GM12878 (cell line): Measurements from ENCODE around the gene SCAP. TPM values are rescaled to one million over a fixed set of nuclear protein-coding genes. Genes with fewer than 3 reads are reported as not detected.

Source experiments
- ATAC-seq: fragments of 200-7000 bp; cut with Tn5 transposase; 3 replicates; pipeline ENCODE4 v1.9.1; 2020; ENCODE audit warnings: mild to moderate bottlenecking, moderate library complexity
- BruUV-seq: library from RNA; stranded (reverse); fragments of 400-500 nt; replicated peaks from 2 replicates; lab custom pipeline; 2021; lab: Mats Ljungman, UMichigan
- CTCF ChIA-PET: fragments of 300-600 bp; sonication (Branson Sonifier 250); formaldehyde crosslinking; extraction: SDS; loops from one replicate; lab custom pipeline; 2021; ENCODE audit warnings: inconsistent platforms; lab: Yijun Ruan, JAX
- POLR2A ChIA-PET: fragments of 350-600 bp; formaldehyde crosslinking; extraction: SDS; loops from one replicate; lab custom pipeline; 2021; ENCODE audit warnings: inconsistent platforms; lab: Charles Lee
- RAD21 ChIA-PET: fragments of 300-600 bp; sonication (Branson Sonifier 250); formaldehyde crosslinking; loops from one replicate; lab custom pipeline; 2023; ENCODE audit warnings: antibody characterized with exemption; ENCODE audit not compliant: unreplicated experiment; lab: Charles Lee
- SMC1A ChIA-PET: fragments of 300-600 bp; sonication (Branson Sonifier 250); formaldehyde crosslinking; loops from one replicate; lab custom pipeline; 2023; ENCODE audit not compliant: unreplicated experiment, uncharacterized antibody; lab: Charles Lee
- DNase-seq: peaks from one replicate; pipeline ENCODE4 v3.0.0-alpha.2; 2011; ENCODE audit warnings: low read depth, low spot score
- FAIRE-seq: peaks from 3 replicates; lab custom pipeline; 2011; peaks lifted over from hg19 to GRCh38; lab: Jason Lieb, UNC
- H2AFZ ChIP-seq: 2 replicates; pipeline ENCODE4 v1.6.0; 2011; ENCODE audit warnings: low read depth, low read length, control low read depth; ENCODE audit not compliant: control insufficient read depth
- H3K27ac ChIP-seq: 2 replicates; pipeline ENCODE4 v1.5.1; 2011; ENCODE audit warnings: control low read depth; ENCODE audit not compliant: control insufficient read depth, insufficient read depth
- H3K27me3 ChIP-seq, 2 experiments: replicated peaks in 1 of 2; 2 replicates each; pipeline versions ENCODE4 v1.6.0 to v1.6.1; 2011; ENCODE audit warnings: low read length in 1 of 2; ENCODE audit not compliant: control insufficient read depth in 2 of 2, insufficient read depth in 2 of 2
- H3K36me3 ChIP-seq, 2 experiments: 2 replicates each; pipeline ENCODE4 v1.5.1; 2011; ENCODE audit warnings: low read length in 1 of 2; ENCODE audit not compliant: control insufficient read depth in 2 of 2, insufficient read depth in 2 of 2
- H3K4me1 ChIP-seq: 2 replicates; pipeline ENCODE4 v1.6.1; 2011; ENCODE audit warnings: mild to moderate bottlenecking, low read length, moderate library complexity, mixed read lengths; ENCODE audit not compliant: control insufficient read depth, insufficient read depth
- H3K4me2 ChIP-seq: 2 replicates; pipeline ENCODE4 v1.6.0; 2011; ENCODE audit warnings: control low read depth; ENCODE audit not compliant: control insufficient read depth, insufficient read depth
- H3K4me3 ChIP-seq: fragments of 200-600 bp; sonication (generic); 2 replicates; pipeline ENCODE4 v1.5.1; 2016
- H3K79me2 ChIP-seq: 2 replicates; pipeline ENCODE4 v1.6.0; 2011; ENCODE audit warnings: low read length; ENCODE audit not compliant: control insufficient read depth, insufficient read depth
- H3K9ac ChIP-seq: 2 replicates; pipeline ENCODE4 v1.8.0; 2011; ENCODE audit warnings: low read length, control low read depth, mixed read lengths; ENCODE audit not compliant: control insufficient read depth, insufficient read depth
- H3K9me3 ChIP-seq: replicated peaks from 3 replicates; pipeline ENCODE4 v1.5.1; 2011; ENCODE audit warnings: mild to moderate bottlenecking, low read length; ENCODE audit not compliant: control insufficient read depth, insufficient read depth
- H4K20me1 ChIP-seq: 2 replicates; pipeline ENCODE4 v1.6.0; 2011; ENCODE audit not compliant: control insufficient read depth, insufficient read depth
- REST ChIP-seq: IDR thresholded peaks from 2 replicates; pipeline ENCODE4 v1.6.1; 2012; ENCODE audit warnings: mild to moderate bottlenecking, low read depth, low read length
- SPI1 ChIP-seq: IDR thresholded peaks from 2 replicates; pipeline ENCODE4 v1.6.1; 2011; ENCODE audit warnings: low read depth, mild to moderate bottlenecking, low read length, moderate library complexity, borderline replicate concordance; ENCODE audit not compliant: insufficient read depth
- SRF ChIP-seq, 2 experiments: IDR thresholded peaks; 2 replicates each; pipeline ENCODE4 v1.6.1; 2011; ENCODE audit warnings: low read depth in 2 of 2, low read length in 2 of 2, mild to moderate bottlenecking in 1 of 2, moderate library complexity in 1 of 2
- WGBS: methylation state at CpG from one replicate; pipeline ENCODE4 v1.1.6; 2016; ENCODE audit warnings: low lambda C conversion rate; ENCODE audit not compliant: insufficient replicate concordance, insufficient coverage; ENCODE audit errors: missing lambda C conversion rate; 5-methylcytosine and 5-hydroxymethylcytosine counted together
- in situ Hi-C: fragments of 300-500 bp; cut with MboI; formaldehyde crosslinking; loops from 9 replicates; pipeline ENCODE4 v1.14.3; 2018; ENCODE audit warnings: mixed read lengths
- intact Hi-C: fragments of 100-400 bp; cut with micrococcal nuclease; formaldehyde crosslinking; loops from one replicate; pipeline ENCODE4 v1.14.2; 2022; ENCODE audit not compliant: unreplicated experiment
- polyA plus RNA-seq, 11 experiments: library from polyadenylated mRNA; depleted of rRNA in 4 of 11; unstranded in 6 of 11; stranded (reverse) in 5 of 11; fragments of >200 nt; fragmentation: Nextera tagmentation in 4 of 11; fragmentation: Illumina TruSeq in 1 of 11; extraction: Ambion mirVana in 4 of 11; extraction: Trizol in 1 of 11; gene quantifications; 1 replicate in 1 of 11; 2 replicates in 10 of 11; pipeline versions ENCODE4 v1.2.1 to v1.2.3, GENCODE V29; 2011 to 2016; ENCODE audit warnings: inconsistent platforms in 2 of 11, missing spikeins in 2 of 11, low read depth in 1 of 11
- total RNA-seq, 4 experiments: library from RNA; depleted of rRNA in 3 of 4; stranded (reverse); fragments of >200 nt in 3 of 4; fragmentation: Illumina TruSeq in 1 of 4; extraction: Trizol in 1 of 4; gene quantifications; 2 replicates each; pipeline versions ENCODE4 v1.2.1 to v1.2.3, GENCODE V29; 2013 to 2021

The SCAP gene
- total and polyA plus RNA-seq, 10 of the 15 experiments (the other 5 are each of a cell fraction or from before 2014, with no cell fraction given): 1.5 to 64.1 (median 27.9) TPM

- no peak overlapping the region for H2AFZ ChIP-seq
- no peaks in the 10 kb centered on the region for H3K27me3 ChIP-seq
- peaks cover 18% of the 10 kb centered on the region for H3K4me1 ChIP-seq
- CTCF ChIA-PET: interaction anchor here (0.6 to 1.1 kb wide), 3 partner anchors 10 to 243 kb away, joined by 3 read pairs; no protein-coding TSS in a partner anchor
- no peak overlapping the region for H3K9ac ChIP-seq
- TF ChIP-seq REST (no peak), SPI1 (peak; percentile 58; the same call in 1 of the 2 replicates), SRF (IDR thresholded peaks at IDR 0.05; ENCODE audit: low read depth in 2 of 2, low read length in 2 of 2) (peak; percentile 73 to 91; a peak in 3 of 4 replicates)
- in situ Hi-C loops: loop anchor here (10.0 kb wide), 1 partner anchor 662 kb away; the partner anchor contains the start of gene PRSS50
- no peaks in the 10 kb centered on the region for H3K36me3 ChIP-seq
- RAD21 ChIA-PET: no interaction called here
- H3K4me2 ChIP-seq: no peak overlapping the region
- intact Hi-C loops: loop anchor here (10.0 kb wide), 1 partner anchor 92 kb away; the partner anchor contains the start of genes KIF9 and KLHL18
- POLR2A ChIA-PET: no interaction called here
- H4K20me1 ChIP-seq: no peaks in the 10 kb centered on the region
- H3K4me3 ChIP-seq: no peak overlapping the region
- no TSS peak for BruUV-seq
- H3K79me2 ChIP-seq: peaks cover 26% of the 10 kb centered on the region
- 83% methylated on average over 2 of the region's 2 CpGs for WGBS
- H3K9me3 ChIP-seq: no peaks in the 10 kb centered on the region
- DNase-seq (no peak), FAIRE-seq (no peak), ATAC-seq (no peak)
- no peak overlapping the region for H3K27ac ChIP-seq
- SMC1A ChIA-PET: interaction anchor here (0.8 to 1.1 kb wide), 3 partner anchors 47 to 364 kb away, joined by 3 read pairs; no protein-coding TSS in a partner anchor
Measured at GRCh38 chr3:47377186-47377585, 98.6 kb downstream of the SCAP start.
